HEK293 (cell line): ENCODE results near the gene RSU1.

ENCODE experiments used
- ZNF169 ChIP-seq: fragments of 450-650 bp; formaldehyde crosslinking; IDR thresholded peaks from 2 replicates; pipeline ENCODE4 v1.5.1; 2016; ENCODE audit warnings: missing biosample characterization, missing genetic modification characterization
- ZNF24 ChIP-seq: fragments of 450-650 bp; formaldehyde crosslinking; IDR thresholded peaks from 2 replicates; pipeline ENCODE4 v1.5.1; 2016; ENCODE audit warnings: missing biosample characterization, missing genetic modification characterization
- TF ChIP-seq, protein P1 (sequence below): fragments of 450-650 bp; formaldehyde crosslinking; conservative IDR thresholded peaks from 2 replicates; pipeline ENCODE4 v1.5.1; 2016; ENCODE audit warnings: low read depth, missing biosample characterization, missing genetic modification characterization

DNA sequence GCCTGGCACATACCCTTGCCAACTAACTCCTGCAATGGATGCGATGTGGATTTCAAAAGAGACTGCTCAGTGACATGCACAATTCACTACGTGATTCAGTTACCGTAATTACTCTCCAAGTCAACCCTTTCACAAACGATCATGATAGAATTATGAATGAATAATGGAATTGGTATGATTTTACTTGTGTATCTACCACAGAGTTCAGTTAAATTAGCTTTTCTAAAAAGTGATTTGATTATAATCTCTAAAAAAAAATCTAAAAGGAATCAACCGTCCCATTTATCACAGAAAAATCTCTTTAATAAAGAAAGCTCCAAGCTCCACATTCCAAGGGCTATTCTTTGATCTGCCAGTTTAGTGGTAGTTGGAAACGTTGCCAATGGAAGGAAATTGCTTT is 30.4 kb upstream of the RSU1 start:
- TF ChIP-seq, protein P1, sequence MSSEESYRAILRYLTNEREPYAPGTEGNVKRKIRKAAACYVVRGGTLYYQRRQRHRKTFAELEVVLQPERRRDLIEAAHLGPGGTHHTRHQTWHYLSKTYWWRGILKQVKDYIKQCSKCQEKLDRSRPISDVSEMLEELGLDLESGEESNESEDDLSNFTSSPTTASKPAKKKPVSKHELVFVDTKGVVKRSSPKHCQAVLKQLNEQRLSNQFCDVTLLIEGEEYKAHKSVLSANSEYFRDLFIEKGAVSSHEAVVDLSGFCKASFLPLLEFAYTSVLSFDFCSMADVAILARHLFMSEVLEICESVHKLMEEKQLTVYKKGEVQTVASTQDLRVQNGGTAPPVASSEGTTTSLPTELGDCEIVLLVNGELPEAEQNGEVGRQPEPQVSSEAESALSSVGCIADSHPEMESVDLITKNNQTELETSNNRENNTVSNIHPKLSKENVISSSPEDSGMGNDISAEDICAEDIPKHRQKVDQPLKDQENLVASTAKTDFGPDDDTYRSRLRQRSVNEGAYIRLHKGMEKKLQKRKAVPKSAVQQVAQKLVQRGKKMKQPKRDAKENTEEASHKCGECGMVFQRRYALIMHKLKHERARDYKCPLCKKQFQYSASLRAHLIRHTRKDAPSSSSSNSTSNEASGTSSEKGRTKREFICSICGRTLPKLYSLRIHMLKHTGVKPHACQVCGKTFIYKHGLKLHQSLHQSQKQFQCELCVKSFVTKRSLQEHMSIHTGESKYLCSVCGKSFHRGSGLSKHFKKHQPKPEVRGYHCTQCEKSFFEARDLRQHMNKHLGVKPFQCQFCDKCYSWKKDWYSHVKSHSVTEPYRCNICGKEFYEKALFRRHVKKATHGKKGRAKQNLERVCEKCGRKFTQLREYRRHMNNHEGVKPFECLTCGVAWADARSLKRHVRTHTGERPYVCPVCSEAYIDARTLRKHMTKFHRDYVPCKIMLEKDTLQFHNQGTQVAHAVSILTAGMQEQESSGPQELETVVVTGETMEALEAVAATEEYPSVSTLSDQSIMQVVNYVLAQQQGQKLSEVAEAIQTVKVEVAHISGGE (tag by site-specific recombination), result no peak
- TF ChIP-seq ZNF169 (tag by site-specific recombination) (no peak), ZNF24 (tag by site-specific recombination) (no peak)
